Activated CD4-positive, alpha-beta T cell treated with anti-CD3 and anti-CD28 coated beads for 24 hours (primary cell): ENCODE data around the gene CTSF.
"Not testable (repeated sequence)": the region's sequence is repeated elsewhere in the genome, so short reads cannot be mapped to it uniquely, and the experiment has no call there.

Source experiments
- DNase-seq, 2 donors: peaks; one replicate each; pipeline ENCODE4 v3.0.0-alpha.2; 2020; ENCODE audit warnings: low read depth in 2 of 2

The CTSF gene

GRCh38 chr11:66559142-66559865 is 9.1 kb downstream of the CTSF start:
- no peak for DNase-seq

- no peak for DNase-seq
Observed at GRCh38 chr11:66557733-66558326, 10.6 kb downstream of the CTSF start.

GRCh38 chr11:66556086-66556485 is 12.3 kb downstream of the CTSF start:
- no peak for DNase-seq

- no peak for DNase-seq
Observed at GRCh38 chr11:66555416-66555815, 13.0 kb downstream of the CTSF start.

- DNase-seq: no peak
Observed at GRCh38 chr11:66554602-66555001, 13.8 kb downstream of the CTSF start.

GRCh38 chr11:66550887-66551286 is 17.5 kb downstream of the CTSF start:
- DNase-seq: no peak

- no peak for DNase-seq
Observed at GRCh38 chr11:66549696-66550095, 18.7 kb downstream of the CTSF start.

GRCh38 chr11:66548774-66549630 is 19.4 kb downstream of the CTSF start:
- no peak for DNase-seq

- no peak for DNase-seq
Observed at GRCh38 chr11:66548041-66548440, 20.4 kb downstream of the CTSF start.

GRCh38 chr11:66547662-66548009 is 20.8 kb downstream of the CTSF start:
- DNase-seq: no peak

- DNase-seq: no peak
Observed at GRCh38 chr11:66546966-66547661, 21.3 kb downstream of the CTSF start.

GRCh38 chr11:66546368-66546965 is 21.9 kb downstream of the CTSF start, which contains the start of gene ACTN3:
Gene ACTN3, plus strand, starts transcription at chr11:66546903. Its CDS starts 35 bp downstream, at chr11:66546938.
- no peak for DNase-seq

GRCh38 chr11:66545701-66546367 is 22.6 kb downstream of the CTSF start, which contains the start of gene ZDHHC24:
Gene ZDHHC24, minus strand, starts transcription at chr11:66546048. Its CDS starts 45 bp downstream, at chr11:66546003.
- DNase-seq: peak; percentile 79 to 90

- DNase-seq: not testable (repeated sequence)
Observed at GRCh38 chr11:66544952-66545351, 23.5 kb downstream of the CTSF start.

- DNase-seq: peak in 1 of 2 donors; percentile 18
Observed at GRCh38 chr11:66543263-66544107, 24.9 kb downstream of the CTSF start.

GRCh38 chr11:66542362-66542761 is 26.0 kb downstream of the CTSF start:
- no peak for DNase-seq

GRCh38 chr11:66541892-66542291 is 26.5 kb downstream of the CTSF start:
- DNase-seq: no peak

- not testable (repeated sequence) for DNase-seq
Observed at GRCh38 chr11:66540598-66540997, 27.8 kb downstream of the CTSF start.

- no peak for DNase-seq
Observed at GRCh38 chr11:66539870-66540213, 28.6 kb downstream of the CTSF start.
